Thymus (tissue), 11 donors: ENCODE measurements around the gene GATAD2B. TPM values are rescaled to one million over a fixed set of nuclear protein-coding genes. Genes with fewer than 3 reads are reported as not detected.
"Not testable (repeated sequence)": the region's sequence is repeated elsewhere in the genome, so short reads cannot be mapped to it uniquely, and the experiment has no call there.

ENCODE experiments used
- DNase-seq, 9 donors: peaks; one replicate each; pipeline ENCODE4 v3.0.0-alpha.2; 2013; ENCODE audit warnings: low spot score in 9 of 9, low read depth in 6 of 9, missing footprints in 1 of 9
- H3K27ac ChIP-seq, 2 donors: one replicate each; pipeline ENCODE4 v1.5.1; 2013; ENCODE audit warnings: control low read depth in 1 of 2, low read depth in 1 of 2, low read length in 1 of 2, mild to moderate bottlenecking in 1 of 2, moderate library complexity in 1 of 2
- H3K27me3 ChIP-seq, 2 donors: one replicate each; pipeline ENCODE4 v1.5.1; 2013; ENCODE audit warnings: low read length in 1 of 2; ENCODE audit not compliant: control insufficient read depth in 2 of 2, insufficient read depth in 1 of 2
- H3K36me3 ChIP-seq, 2 donors: one replicate each; pipeline ENCODE4 v1.5.1; 2013; ENCODE audit warnings: low read length in 1 of 2, mild to moderate bottlenecking in 1 of 2, moderate library complexity in 1 of 2; ENCODE audit not compliant: control insufficient read depth in 2 of 2, insufficient read depth in 2 of 2
- H3K4me1 ChIP-seq, 2 donors: one replicate each; pipeline ENCODE4 v1.5.1; 2013; ENCODE audit warnings: low read length in 2 of 2; ENCODE audit not compliant: control insufficient read depth in 2 of 2, insufficient read depth in 2 of 2
- H3K4me3 ChIP-seq, 2 donors: one replicate each; pipeline ENCODE4 v1.5.1; 2013; ENCODE audit warnings: low read length in 2 of 2, control low read depth in 1 of 2, mild to moderate bottlenecking in 1 of 2
- H3K9me3 ChIP-seq, 2 donors: one replicate each; pipeline ENCODE4 v1.5.1; 2013; ENCODE audit warnings: low read length in 1 of 2, mild to moderate bottlenecking in 1 of 2; ENCODE audit not compliant: control insufficient read depth in 2 of 2, insufficient read depth in 1 of 2
- WGBS: extraction: QIAGEN DNeasy Blood & Tissue Kit; methylation state at CpG from one replicate; pipeline ENCODE4 v1.1.7; 2013; 5-methylcytosine and 5-hydroxymethylcytosine counted together
- polyA plus RNA-seq: library from polyadenylated mRNA; stranded (reverse); fragments of 200-250 nt; gene quantifications from one replicate; pipeline ENCODE4 v1.2.3, GENCODE V29; 2013
- total RNA-seq: library from RNA; stranded (reverse); fragments of 120-200 nt; gene quantifications from one replicate; pipeline ENCODE4 v1.2.4, GENCODE V29; 2013
- donor health status: healthy.

The GATAD2B gene
- total and polyA plus RNA-seq, 2 donors = 6.6 to 11.9 TPM

DNA sequence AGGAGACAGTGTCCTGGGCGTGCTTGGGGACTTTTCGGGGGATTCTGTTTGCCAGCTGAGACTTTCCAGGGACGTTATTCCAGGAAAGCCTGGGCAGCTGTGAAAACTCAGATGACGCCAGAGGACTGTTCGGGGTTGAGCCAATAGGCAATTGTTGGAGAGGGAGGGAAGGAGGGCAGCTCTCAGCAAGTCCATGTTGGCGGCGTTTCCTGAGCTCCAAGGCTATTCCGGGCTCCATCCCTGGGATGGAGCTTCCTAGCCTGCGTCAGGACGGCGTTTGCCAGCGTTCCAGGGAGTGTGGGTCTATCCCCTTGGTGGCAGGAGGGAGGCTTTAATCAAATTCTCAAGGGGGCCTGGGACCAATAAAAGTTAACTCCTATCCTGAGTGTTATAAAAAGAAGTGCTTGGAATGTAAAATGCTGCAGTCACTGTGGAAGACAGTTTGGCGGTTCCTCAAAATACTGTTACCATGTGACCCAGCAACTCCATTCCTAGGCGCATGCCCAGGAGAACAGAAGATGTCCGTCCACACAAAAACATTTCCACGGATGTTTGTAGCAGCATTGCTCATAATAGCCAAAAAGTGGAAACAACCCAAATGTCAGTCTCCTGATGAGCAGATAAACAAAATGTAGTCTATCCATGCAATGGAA is 132.3 kb downstream of the GATAD2B start:
- WGBS = 78% methylated on average over 16 of the region's 16 CpGs
- Histone ChIP-seq H3K27ac (peak overlapping the region; percentile 80 to 84), H3K27me3 (no peaks in the 10 kb centered on the region), H3K4me1 (peaks cover 16 to 26% of the 10 kb centered on the region in 2 donors), H3K9me3 (no peaks in the 10 kb centered on the region), H3K4me3 (no peak overlapping the region), H3K36me3 (no peaks in the 10 kb centered on the region)
- DNase-seq = peak in 1 of 9 donors; percentile 37

DNA sequence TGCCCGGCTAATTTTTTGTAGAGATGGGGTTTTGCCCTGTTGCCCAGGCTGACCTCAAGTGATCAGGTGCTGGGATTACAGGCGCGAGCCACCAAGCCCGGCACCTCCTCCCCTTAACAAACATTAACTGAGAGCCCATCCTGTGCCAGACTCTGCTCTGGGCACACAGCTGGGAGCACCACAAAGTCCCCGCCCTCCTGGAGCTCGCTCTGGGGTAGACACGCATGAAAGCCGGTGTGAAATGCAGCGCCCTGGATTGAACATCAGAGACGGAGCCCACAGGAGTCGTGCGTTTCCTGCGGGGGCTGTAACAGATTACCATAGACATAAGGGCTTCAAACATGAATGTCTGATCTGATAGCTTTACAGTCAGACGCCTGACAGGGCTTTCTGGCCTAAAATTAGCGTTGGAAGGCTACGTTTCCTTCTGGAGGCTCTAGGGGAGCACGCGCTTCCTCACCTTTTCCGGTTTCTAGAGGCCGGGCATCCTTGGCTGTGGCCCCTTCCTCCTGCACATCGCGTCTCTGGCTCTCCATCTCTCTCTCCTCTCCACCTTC is 133.2 kb downstream of the GATAD2B start:
- WGBS = 41% methylated on average over 22 of the region's 22 CpGs
- no peaks in the 10 kb centered on the region for H3K36me3 ChIP-seq
- peak overlapping the region; percentile 10 to 24 for H3K4me3 ChIP-seq
- H3K27ac ChIP-seq = peak overlapping the region; percentile 80 to 84
- peaks cover 16 to 26% of the 10 kb centered on the region in 2 donors for H3K4me1 ChIP-seq
- peak in 3 of 9 donors; percentile 44 to 69 (median 44) for DNase-seq
- H3K27me3 ChIP-seq = no peaks in the 10 kb centered on the region
- no peaks in the 10 kb centered on the region for H3K9me3 ChIP-seq

DNA sequence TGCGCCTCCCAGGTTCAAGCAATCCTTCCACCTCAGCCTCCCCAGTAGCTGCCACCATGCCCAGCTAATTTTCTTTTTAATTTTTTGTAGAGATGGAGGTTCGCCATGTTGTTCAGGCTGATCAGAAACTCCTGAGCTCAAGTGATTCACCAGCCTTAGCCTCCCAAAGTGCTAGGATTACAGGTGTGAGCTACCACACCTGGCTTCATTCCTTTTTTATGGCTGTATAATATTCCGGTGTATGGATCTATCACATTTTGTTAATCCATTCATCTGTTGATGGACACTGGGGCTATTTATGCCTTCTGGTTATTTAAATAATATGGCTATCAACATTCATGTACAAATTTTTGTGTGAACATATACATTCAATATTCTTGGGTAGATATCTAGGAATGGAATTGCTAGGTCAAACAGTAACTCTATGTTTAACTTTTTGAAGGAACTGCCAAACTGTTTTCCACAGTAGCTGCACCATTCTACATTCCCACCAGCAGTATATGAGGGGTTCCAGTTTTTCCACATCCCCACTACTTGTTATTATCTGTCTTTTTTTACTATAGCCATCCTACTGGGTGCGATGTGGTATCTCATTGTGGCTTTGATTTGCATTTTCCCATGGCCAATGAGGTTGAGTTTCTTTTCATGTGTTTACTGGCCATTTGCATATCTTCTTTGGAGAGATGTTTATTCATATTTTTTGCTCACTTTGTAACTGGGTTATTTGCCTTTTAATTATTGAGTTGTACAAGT is 136.6 kb downstream of the GATAD2B start:
- no peaks in the 10 kb centered on the region for H3K27me3 ChIP-seq
- DNase-seq = no peak
- WGBS = 95% methylated on average over 4 of the region's 4 CpGs
- H3K4me1 ChIP-seq = peaks cover 23 to 30% of the 10 kb centered on the region in 2 donors
- no peak overlapping the region for H3K27ac ChIP-seq
- H3K4me3 ChIP-seq = no peak overlapping the region
- no peaks in the 10 kb centered on the region for H3K9me3 ChIP-seq
- H3K36me3 ChIP-seq = no peaks in the 10 kb centered on the region

DNA sequence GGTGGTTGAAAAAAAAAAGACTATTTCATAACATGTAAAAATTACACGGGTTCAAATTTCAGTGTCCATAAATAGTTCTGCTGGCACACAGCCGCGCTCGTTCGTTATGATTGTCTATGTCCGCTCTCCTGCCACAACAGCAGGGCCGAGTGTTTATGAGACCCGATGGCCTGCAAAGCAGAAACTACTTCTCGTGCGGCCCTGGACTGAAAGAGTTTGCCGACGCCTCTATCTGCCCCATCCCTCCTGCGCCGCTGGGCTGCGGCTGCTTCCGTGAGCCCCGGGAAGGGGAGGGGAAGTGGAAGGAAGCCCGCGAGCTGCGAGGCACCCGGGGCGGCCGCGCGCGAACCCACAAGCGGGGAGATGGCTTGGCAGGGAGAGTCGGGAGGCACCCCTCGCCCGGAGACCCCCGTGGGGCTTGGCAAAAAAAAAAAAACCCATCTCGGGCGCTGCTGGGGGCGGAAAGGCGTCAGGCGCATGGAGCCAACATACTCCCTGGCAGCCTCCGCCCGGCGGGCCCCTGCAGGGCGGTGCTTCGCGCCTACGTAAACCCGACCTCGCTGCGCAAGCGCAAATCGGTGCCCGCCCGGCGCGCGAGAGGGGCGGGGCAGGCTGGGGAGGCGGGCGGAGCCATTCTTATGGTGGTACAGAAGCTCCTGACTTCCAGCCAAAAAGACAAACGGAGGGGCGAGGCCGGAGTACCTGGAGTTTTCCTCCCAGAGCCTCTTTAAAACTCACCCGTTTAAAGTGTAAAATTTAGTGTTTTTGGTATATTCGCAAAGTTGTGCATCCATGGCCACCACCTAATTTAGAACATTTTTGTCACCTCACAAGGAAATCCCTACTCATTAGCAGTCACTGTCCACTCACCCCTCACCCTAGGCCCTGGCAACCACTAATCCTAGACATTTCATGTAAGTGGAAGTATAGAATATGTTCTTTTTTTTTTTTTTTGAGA is 139.3 kb downstream of the GATAD2B start:
- peak; percentile 76 to 94 (median 87) for DNase-seq
- H3K36me3 ChIP-seq = no peaks in the 10 kb centered on the region
- peak overlapping the region; percentile 98 to 99 for H3K27ac ChIP-seq
- WGBS = under 1% methylated on average over 61 of the region's 61 CpGs
- H3K4me1 ChIP-seq = peaks cover 7 to 11% of the 10 kb centered on the region in 2 donors
- H3K27me3 ChIP-seq = no peaks in the 10 kb centered on the region
- H3K9me3 ChIP-seq = no peaks in the 10 kb centered on the region
- peak overlapping the region; percentile 78 to 94 for H3K4me3 ChIP-seq

DNA sequence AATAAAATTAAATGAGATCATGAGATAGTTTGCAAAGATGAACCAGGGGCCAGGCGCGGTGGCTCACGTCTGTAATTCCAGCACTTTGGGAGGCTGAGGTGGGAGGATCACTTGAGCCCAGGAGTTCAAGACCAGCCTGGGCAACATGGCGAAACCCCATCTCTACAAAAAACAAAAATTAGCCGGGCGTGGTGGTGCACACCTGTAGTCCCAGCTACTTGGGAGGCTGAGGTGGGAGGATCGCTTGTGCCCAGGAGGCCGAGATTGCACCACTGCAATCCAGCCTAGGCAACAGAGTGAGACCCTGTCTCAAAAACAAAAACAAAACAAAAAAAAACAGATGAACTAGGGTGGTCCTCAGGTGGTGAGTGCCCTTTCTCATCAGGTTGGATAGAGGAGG is 140.1 kb downstream of the GATAD2B start:
- Histone ChIP-seq H3K4me1 (peaks cover 7 to 11% of the 10 kb centered on the region in 2 donors), H3K27ac (peak overlapping the region; percentile 98 to 99), H3K4me3 (peak overlapping the region; percentile 78 to 94)
- H3K9me3 ChIP-seq, H3K36me3 ChIP-seq, H3K27me3 ChIP-seq, DNase-seq: not testable (repeated sequence)
- 97% methylated on average over 8 of the region's 8 CpGs for WGBS

DNA sequence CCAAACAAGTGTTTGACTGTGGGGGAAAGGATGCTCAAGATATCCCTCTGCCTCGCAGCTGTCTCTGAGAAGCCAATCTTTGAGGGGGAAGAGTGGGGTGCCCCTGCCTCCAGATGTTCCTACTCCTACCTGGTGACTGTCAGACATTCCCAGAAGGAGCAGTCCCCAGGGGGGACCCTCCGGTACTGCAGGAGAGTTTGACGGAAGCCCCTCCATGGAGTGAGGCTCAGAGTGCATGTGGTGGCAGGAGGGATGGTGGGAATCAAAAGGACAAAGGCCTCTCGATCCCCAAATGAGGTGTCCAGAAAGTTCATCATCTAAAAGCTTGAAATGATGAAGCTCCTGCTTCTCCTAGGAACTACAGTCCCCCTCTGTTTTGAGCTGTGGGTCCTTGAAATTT is 142.2 kb downstream of the GATAD2B start:
- DNase-seq = no peak
- Histone ChIP-seq H3K36me3 (no peaks in the 10 kb centered on the region), H3K27me3 (peaks cover 0 to 2% of the 10 kb centered on the region in 2 donors), H3K4me3 (no peak overlapping the region), H3K9me3 (no peaks in the 10 kb centered on the region), H3K4me1 (peaks cover 11 to 21% of the 10 kb centered on the region in 2 donors), H3K27ac (no peak overlapping the region)
- WGBS = 98% methylated on average over 4 of the region's 4 CpGs

DNA sequence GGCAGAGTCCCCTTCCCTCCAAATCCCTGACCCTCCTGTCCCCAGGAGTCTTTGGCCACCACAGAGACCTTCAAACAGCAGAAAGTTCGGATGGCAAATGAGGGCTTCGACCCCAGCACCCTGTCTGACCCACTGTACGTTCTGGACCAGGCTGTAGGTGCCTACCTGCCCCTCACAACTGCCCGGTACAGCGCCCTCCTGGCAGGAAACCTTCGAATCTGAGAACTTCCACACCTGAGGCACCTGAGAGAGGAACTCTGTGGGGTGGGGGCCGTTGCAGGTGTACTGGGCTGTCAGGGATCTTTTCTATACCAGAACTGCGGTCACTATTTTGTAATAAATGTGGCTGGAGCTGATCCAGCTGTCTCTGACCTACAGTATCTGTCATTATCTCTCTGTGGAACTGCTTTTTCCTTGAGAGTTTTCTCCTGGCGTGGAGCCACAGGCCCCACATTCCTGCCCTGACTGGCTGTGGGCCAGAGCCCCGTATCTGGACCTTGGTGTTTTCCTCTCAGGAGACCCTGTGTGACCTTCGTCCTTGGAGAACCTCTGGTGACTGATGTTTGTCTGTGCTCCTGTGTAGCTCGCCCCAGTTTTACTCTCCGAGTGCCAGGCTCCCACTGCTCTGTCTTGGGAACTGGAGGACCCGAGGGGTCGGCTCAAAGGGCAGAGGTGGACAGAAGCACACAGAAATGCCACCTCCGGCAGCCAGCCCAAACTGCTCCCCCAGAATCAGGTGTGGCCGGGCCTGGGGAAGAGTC is 142.8 kb downstream of the GATAD2B start:
- H3K36me3 ChIP-seq = no peaks in the 10 kb centered on the region
- H3K27me3 ChIP-seq = peaks cover 0 to 7% of the 10 kb centered on the region in 2 donors
- no peaks in the 10 kb centered on the region for H3K9me3 ChIP-seq
- DNase-seq = no peak
- H3K4me1 ChIP-seq = peaks cover 11 to 25% of the 10 kb centered on the region in 2 donors
- WGBS = 93% methylated on average over 17 of the region's 17 CpGs
- H3K4me3 ChIP-seq = no peak overlapping the region
- H3K27ac ChIP-seq = no peak overlapping the region

DNA sequence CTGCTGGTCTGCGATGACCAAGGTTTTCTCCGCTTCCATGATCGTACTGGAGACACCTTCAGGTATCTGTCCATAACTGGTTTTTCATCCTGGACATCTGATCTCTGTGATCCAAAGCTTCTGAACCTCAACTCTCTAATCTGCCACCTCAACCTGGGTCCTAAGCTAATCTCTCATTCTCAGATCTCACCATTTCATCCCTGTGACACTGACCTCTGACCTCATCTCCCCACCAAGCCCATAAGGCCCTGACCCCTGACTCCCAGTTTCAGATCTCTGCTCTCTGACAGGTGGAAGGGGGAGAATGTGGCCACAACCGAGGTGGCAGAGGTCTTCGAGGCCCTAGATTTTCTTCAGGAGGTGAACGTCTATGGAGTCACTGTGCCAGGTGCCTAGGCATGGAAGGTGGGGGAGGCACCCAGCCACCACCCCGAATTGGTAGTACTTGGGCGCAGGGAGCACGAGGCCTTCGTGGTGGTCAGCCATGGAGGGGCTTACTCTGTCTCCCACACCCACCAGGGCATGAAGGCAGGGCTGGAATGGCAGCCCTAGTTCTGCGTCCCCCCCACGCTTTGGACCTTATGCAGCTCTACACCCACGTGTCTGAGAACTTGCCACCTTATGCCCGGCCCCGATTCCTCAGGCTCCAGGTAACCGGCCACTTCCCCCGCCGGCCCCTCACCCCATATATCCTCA is 143.8 kb downstream of the GATAD2B start:
- Histone ChIP-seq H3K9me3 (no peaks in the 10 kb centered on the region), H3K27me3 (peaks cover 0 to 9% of the 10 kb centered on the region in 2 donors), H3K4me3 (no peak overlapping the region), H3K36me3 (peaks cover 0 to 3% of the 10 kb centered on the region in 2 donors), H3K27ac (no peak overlapping the region), H3K4me1 (peaks cover 11 to 33% of the 10 kb centered on the region in 2 donors)
- DNase-seq = no peak
- 98% methylated on average over 18 of the region's 18 CpGs for WGBS
